HL-60 (cell line): ENCODE measurements around the gene POTEF.

Experiments
- GABPA ChIP-seq: IDR thresholded peaks from 2 replicates; pipeline ENCODE4 v1.6.1; 2012; ENCODE audit warnings: low read depth
- TF ChIP-seq, protein P1 (sequence below): IDR thresholded peaks from one replicate; pipeline ENCODE4 v1.5.1; 2011; ENCODE audit warnings: low read length, control low read depth, inconsistent platforms; ENCODE audit not compliant: insufficient read depth

DNA sequence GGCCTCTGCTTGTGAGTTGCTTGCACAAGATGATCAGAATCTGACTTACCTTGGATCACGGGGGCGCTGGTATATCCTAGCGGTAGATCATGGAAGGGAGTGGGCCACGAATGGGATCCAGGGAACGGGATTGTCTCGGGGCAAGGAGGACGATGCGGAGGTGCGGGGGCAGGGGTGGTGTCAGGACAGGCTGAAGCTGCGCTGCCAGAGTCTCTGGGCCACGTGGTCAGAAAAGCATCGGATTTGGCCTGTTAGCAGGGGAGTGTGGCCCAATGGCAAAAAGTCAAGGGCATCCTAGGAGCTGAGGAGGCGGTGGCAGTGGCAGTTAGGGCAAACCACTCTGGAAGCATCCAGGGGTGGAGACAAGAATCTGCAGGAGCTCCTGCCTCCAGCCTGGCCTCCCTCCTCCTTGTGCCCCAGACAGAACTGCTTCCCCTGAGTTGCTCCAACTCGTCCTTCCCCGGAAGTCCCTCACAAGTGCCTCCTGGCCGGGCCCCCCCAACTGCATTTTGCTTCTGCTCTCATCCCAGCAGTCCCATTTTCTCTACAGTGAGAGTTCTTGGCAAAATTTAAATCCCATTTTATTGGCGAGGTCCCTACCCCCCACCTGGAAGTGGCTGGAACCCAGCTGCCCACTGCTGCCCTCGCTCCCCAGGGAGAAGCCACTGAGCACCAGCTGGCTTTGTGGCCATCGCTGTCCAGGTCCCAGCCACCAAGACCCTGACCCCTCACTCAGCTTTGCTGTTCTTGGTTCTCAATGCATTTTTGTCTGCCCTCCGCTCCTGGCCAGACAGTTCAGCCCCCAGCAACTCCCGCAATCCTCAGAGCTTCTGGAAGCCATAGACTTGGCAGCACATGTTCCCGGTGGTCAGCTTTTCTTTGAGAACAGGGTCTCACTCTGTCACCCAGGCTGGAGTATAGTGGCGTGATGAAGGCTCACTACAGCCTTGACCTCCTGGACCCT, 21.4 kb upstream of the POTEF start:
- TF ChIP-seq, protein P1, sequence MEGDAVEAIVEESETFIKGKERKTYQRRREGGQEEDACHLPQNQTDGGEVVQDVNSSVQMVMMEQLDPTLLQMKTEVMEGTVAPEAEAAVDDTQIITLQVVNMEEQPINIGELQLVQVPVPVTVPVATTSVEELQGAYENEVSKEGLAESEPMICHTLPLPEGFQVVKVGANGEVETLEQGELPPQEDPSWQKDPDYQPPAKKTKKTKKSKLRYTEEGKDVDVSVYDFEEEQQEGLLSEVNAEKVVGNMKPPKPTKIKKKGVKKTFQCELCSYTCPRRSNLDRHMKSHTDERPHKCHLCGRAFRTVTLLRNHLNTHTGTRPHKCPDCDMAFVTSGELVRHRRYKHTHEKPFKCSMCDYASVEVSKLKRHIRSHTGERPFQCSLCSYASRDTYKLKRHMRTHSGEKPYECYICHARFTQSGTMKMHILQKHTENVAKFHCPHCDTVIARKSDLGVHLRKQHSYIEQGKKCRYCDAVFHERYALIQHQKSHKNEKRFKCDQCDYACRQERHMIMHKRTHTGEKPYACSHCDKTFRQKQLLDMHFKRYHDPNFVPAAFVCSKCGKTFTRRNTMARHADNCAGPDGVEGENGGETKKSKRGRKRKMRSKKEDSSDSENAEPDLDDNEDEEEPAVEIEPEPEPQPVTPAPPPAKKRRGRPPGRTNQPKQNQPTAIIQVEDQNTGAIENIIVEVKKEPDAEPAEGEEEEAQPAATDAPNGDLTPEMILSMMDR: no peak
- TF ChIP-seq GABPA: no peak
